H1 (cell line): ENCODE results near the gene OSBPL6.

Source experiments
- BACH1 ChIP-seq: IDR thresholded peaks from 2 replicates; pipeline ENCODE4 v1.6.1; 2012; ENCODE audit warnings: low read length, improper control_type of control experiment
- BRCA1 ChIP-seq: IDR thresholded peaks from 2 replicates; pipeline ENCODE4 v1.6.1; 2012; ENCODE audit warnings: low read depth, low read length, improper control_type of control experiment
- FOSL1 ChIP-seq: IDR thresholded peaks from 2 replicates; pipeline ENCODE4 v1.6.1; 2011; ENCODE audit warnings: mild to moderate bottlenecking, low read depth, low read length, moderate library complexity; ENCODE audit not compliant: insufficient read depth
- PHF8 ChIP-seq: fragments of 200-600 bp; sonication (generic); conservative IDR thresholded peaks from 2 replicates; pipeline ENCODE4 v1.7.1; 2012; ENCODE audit warnings: low read depth, mild to moderate bottlenecking, inconsistent platforms, low read length, moderate library complexity
- POLR2A ChIP-seq, 2 experiments: IDR thresholded peaks; 1 replicate in 1 of 2; 2 replicates in 1 of 2; pipeline ENCODE4 v1.6.1; 2011; ENCODE audit warnings: low read depth in 2 of 2, low read length in 2 of 2, mild to moderate bottlenecking in 2 of 2; ENCODE audit errors: control extremely low read depth in 1 of 2
- POLR2AphosphoS5 ChIP-seq: IDR thresholded peaks from 2 replicates; pipeline ENCODE4 v1.6.1; 2011; ENCODE audit warnings: low read depth, low read length
- SUZ12 ChIP-seq: fragments of 200-600 bp; sonication (generic); IDR thresholded peaks from 2 replicates; pipeline ENCODE4 v1.6.1; 2012; ENCODE audit warnings: mild to moderate bottlenecking, inconsistent platforms, low read length, moderate library complexity, mixed read lengths
- TEAD4 ChIP-seq: IDR thresholded peaks from 2 replicates; pipeline ENCODE4 v1.6.1; 2012; ENCODE audit warnings: low read depth, low read length, inconsistent platforms, mixed read lengths
- TF ChIP-seq, protein P1 (sequence below), 3 experiments: IDR thresholded peaks; 1 replicate in 2 of 3; 2 replicates in 1 of 3; pipeline versions ENCODE4 v1.5.1 to v1.6.1; 2011; ENCODE audit warnings: low read length in 3 of 3, mild to moderate bottlenecking in 3 of 3, inconsistent platforms in 2 of 3, low read depth in 1 of 3, moderate library complexity in 1 of 3; ENCODE audit not compliant: insufficient read depth in 1 of 3; ENCODE audit errors: control extremely low read depth in 1 of 3

DNA sequence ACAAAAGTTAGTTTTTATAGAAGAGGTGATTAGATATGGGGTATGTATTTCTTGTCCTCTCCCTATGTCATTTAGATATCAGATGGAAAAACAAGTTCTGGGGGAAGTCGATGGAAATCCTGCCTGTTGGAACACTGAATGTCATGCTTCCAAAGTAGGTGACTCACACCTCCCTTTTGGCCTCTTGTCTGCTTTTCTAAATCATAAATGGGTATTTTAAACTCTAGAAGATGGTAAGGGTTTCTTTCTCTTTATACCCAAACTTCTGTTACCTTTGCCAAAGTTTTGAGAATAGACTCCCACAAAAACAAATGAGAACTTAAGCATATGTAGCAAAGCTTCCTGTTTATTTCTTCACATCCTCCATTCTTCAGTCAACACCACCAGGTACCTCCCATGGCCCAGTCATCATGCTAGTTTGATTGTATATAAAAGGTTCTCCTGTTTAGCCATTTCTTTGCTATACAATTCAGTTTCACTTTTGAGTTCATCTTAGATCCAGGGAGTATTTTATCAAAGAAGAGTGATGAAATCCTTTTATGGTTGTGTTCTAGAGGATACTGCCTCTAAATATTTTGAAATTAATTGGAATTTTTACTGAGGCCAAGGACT lies 192.8 kb downstream of the OSBPL6 start:
- TF ChIP-seq TEAD4, result no peak
- TF ChIP-seq BRCA1, result no peak
- TF ChIP-seq SUZ12, result no peak
- TF ChIP-seq, protein P1, sequence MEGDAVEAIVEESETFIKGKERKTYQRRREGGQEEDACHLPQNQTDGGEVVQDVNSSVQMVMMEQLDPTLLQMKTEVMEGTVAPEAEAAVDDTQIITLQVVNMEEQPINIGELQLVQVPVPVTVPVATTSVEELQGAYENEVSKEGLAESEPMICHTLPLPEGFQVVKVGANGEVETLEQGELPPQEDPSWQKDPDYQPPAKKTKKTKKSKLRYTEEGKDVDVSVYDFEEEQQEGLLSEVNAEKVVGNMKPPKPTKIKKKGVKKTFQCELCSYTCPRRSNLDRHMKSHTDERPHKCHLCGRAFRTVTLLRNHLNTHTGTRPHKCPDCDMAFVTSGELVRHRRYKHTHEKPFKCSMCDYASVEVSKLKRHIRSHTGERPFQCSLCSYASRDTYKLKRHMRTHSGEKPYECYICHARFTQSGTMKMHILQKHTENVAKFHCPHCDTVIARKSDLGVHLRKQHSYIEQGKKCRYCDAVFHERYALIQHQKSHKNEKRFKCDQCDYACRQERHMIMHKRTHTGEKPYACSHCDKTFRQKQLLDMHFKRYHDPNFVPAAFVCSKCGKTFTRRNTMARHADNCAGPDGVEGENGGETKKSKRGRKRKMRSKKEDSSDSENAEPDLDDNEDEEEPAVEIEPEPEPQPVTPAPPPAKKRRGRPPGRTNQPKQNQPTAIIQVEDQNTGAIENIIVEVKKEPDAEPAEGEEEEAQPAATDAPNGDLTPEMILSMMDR (IDR thresholded peaks at IDR 0.05; ENCODE audit: control extremely low read depth in 1 of 3, insufficient read depth in 1 of 3, low read depth in 1 of 3, low read length in 3 of 3), result no peak
- no peak for TF ChIP-seq POLR2A (IDR thresholded peaks at IDR 0.05; ENCODE audit: control extremely low read depth in 1 of 2, low read depth in 2 of 2, low read length in 2 of 2)
- no peak for TF ChIP-seq BACH1
- no peak for TF ChIP-seq FOSL1
- no peak for TF ChIP-seq PHF8
- TF ChIP-seq POLR2AphosphoS5, result no peak
